SIG-M5 (cell line): ENCODE data around the gene TLK1.
"Not testable (repeated sequence)": the region's sequence is repeated elsewhere in the genome, so short reads cannot be mapped to it uniquely, and the experiment has no call there.

Source experiments
- DNase-seq: peaks from one replicate; lab custom pipeline; 2025; lab: John Stamatoyannopoulos, UW

TLK1 gene

DNA sequence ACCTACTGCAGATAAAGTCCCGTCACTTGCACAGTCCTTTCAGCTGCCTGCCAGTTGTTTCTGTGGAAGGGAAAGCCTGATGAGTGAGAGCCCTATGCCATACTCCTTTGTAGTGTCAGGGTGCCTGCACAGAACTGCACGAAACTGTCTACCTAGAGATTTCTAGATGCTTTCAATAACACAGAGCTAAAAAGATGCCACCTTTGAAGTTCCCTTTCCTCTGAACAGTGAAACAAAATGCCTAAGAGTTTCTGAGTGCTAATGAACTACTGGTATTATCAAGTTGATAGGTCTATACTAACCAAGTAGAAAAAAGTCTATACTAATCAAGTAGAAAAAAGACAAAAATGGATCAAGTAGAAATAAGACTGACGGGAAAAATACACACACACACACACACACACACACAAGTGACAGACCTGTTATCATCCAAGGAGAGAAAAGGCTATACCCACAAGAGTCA lies 79.0 kb downstream of the TLK1 start:
- no peak for DNase-seq

DNA sequence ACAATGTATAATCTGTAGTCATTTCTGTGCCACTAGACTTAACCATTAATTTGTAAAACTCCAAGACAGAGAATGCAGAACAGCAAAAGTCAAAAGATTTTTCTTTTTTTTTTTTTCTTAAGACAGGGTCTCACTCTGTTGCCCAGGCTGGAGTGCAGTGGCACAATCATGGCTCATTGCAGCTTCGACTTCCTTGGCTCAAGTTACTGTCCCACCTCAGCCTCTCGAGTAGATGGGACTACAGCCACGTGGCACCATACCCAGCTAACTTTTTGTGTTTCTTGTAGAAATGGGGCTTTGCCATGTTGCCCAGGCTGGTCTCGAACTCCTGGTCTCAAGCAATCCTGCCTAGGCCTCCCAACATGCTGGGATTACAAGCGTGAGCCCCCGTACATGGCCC lies 80.1 kb downstream of the TLK1 start:
- DNase-seq: no peak

DNA sequence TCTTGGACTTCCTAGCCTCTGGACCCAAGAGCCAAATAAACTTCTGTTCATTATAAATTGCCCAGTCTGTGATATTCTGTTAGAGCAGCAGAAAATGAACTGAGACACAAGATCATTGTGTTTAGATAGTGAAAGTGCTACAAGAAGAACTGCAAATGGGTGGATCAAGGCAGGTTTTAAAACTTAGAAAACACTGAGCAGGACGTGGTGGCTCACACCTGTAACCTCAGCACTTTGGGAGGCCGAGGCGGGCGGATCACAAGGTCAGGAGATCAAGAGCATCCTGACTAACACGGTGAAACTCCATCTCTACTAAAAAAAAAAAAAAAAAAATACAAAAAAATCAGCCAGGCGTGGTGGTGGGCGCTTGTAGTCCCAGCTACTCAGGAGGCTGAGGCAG lies 84.3 kb downstream of the TLK1 start:
- DNase-seq: not testable (repeated sequence)

DNA sequence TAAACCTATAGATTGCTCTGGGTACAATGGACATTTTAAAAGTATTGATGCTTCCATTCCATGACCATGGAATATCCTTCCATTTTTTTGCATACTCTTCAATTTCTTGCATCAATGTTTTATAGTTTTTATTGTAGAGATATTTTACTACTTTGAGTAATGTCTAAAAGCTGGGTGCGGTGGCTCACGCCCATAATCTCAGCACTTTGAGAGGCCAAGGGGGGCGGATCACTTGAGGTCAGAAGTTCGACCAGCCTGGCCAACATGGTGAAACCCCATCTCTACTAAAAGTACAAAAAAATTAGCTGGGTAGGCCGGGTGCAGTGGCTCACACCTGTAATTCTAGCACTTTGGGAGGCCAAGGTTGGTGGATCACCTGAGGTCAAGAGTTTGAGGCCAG lies 88.5 kb downstream of the TLK1 start:
- DNase-seq: no peak

DNA sequence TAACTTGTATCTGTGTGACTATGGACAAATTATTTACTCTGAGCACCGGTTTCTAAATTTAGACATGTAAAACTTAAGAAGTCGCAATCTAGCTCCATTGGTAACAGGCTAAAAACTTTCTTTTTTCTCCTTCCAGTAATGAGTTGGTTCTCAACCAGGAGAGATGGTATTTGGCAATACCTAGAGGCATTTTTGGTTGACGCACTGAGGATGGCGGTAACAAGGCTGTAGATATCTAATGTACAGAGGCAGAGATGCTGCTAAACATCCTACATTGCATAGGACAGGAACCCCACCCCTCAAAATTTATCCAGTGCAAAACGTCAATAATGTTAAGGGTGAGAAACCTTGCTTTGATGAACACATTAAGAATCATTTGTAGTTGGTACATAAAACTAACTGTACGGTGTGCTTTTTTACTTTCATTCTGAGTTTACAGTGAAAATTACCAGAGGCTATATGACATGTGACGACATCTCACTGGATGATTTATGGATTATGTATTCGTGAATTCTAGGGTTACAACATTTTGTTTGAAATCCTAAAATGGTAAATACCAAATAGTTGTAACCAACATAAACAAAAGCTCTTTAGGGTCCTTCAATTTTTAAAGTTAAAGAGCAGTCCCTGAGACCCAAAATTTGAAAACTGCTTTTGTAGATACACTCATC lies 91.3 kb downstream of the TLK1 start:
- no peak for DNase-seq

DNA sequence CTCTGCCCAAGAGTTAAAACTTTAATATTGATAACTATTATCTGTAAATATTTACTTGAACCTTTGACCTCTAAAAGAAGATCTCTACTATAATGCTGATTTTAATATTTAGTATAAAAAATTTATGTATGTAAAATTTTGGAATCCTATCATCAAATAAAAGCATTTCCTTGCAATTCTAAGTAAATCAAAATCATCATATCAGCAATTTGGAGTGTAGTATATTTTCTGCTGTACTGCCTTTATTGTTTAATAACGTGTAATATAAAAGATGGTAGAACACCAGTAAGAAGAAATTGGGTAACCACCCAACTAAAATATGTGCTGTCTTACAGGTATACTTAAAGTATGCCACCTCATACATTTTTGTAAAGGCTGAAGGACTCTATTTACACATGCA lies 94.6 kb downstream of the TLK1 start:
- DNase-seq: no peak

DNA sequence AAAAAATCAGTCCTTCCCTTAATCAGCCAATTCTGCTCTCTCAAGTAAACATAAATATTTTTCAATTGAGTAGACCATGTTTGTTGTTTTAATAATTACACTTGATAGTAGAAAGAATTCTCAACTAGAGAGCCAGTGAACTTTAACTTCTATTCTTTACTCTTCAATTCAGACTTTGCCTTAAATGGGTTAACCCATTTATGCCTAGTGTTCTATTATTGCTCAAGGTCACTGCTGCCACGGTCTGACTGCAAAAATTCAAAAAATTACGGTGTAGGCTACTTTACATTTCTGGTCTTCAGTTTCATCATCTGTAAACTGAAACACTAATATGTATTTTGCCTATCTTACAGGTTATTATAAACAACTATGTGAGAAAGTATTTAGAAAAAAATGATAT lies 103.1 kb downstream of the TLK1 start:
- DNase-seq: no peak

DNA sequence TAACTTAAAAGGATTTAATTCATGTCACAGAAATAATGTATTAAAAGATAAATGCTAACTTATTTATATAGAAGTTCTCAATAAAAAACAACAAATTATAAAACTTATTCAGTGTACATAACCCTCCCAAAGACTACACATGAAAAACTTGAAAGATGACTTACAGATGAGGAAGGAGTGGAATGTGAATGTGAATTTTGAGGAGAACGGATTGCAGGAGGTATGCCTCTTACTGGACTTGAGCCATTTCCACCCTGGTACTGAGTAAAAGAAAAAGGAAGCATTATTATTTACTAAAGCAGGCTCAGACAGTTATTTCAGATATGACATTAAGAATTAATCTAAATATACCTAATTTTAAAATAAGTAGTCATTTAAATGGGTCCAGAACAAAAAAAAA lies 104.4 kb downstream of the TLK1 start:
- no peak for DNase-seq

DNA sequence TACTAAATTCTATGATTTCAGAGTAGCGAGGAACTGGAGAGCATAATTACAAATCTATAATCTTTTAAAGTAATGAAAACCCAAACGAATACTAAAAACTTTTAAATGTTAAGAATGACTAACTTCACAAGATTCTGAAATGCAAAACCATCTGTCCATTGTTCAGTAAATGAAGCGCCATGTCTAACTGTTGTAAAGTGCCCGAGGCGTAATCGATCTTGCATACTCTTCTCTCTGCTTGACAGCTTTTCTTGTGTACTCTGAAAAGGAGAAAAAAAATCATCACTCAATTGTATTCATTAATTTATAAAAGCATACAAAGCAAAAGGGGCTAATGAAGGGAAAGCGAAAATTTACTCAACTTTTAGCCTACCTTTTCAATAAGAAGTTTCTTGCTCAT lies 111.0 kb downstream of the TLK1 start:
- DNase-seq: no peak

DNA sequence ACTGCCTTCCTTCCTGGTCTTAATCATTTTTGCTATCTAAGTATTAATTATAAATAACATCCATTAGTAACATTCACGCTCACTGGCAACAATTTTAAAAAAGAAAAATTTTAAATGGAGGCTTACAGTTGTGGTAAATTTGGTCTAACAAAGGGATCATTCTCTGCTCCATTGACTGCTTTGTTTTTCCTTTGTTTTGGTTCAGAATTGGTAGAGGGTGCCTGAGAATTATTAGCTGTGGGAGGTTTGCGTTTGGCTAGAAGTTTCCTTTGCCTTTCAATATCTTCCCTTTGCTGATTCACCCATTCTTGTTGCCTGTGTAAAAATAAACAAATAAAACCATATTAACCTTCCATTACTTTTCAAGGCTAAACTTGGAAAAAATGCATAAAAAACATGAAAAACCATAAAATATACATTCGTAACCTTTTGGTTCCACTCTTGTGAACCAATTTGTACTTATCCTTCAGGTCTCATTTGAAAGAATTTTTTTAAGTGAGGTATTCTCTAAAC lies 114.6 kb downstream of the TLK1 start:
- DNase-seq: no peak

DNA sequence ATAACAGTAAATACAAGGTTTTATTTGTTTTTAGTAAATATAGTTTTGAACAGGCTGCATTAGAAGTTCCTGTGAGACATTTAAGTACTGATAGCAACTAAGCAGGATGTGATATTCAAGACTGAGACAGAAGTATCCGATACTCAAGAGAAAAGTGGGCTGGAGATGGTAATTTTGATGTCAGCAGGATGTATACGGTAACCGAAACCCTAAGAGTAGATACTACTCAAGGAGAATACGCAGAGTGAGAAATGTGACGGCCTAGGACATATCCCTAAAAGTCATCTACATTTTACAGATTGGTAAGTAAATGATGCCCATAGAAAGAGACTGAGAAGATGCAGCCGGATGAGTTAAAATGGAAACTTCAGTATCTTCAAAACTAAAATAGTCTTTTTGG lies 116.3 kb downstream of the TLK1 start:
- DNase-seq: no peak

DNA sequence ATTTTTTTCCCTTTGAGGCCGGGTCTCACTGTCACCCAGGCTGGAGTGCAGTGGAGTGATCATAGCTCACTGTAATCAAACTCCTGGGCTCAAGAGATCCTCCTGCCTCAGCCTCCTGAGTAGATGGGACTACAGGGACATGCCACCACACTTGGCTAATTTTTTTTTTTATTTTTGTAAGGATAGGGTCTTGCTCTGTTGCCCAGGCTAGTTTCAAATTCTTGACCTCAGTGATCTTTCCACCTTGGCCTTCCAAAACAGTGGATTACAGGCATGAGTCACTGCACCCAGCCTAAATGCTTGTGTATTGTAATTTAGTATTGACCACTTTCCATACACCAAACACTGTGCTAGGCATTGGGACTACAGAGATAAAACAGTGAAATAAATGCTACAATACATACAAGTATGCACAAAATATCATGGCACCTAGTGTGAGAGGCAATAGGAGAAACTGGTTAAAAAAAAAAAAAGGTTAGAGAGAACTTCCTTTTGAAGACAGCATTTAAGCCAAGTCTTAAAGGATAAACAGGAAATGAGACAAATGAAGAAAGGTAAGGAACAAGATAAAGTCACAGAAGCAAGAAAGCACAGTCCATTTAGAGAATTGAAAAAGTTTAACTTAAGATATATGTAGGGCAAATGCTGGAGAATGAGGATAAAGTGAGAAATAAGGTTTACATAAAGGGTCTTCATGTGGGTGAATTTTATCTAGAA lies 118.3 kb downstream of the TLK1 start:
- no peak for DNase-seq

DNA sequence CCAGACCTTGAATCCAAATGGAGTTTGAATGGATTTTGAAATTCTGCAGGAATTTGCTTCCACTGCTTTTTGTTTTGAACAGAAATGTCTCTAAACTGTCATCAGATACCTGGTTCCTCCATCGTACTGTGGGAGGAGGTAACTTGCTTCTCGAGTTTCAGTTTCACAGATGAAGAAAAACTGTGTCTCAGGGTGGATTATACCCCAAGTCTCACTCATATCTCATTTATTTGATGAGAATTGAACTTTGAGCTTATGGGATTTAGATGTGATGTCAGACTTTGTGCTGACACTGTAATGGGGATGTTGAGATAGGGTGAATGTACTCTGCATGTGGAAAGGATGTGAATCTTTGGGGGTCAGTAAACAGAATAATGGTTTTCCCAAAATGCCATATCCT lies 124.2 kb downstream of the TLK1 start:
- DNase-seq: no peak

DNA sequence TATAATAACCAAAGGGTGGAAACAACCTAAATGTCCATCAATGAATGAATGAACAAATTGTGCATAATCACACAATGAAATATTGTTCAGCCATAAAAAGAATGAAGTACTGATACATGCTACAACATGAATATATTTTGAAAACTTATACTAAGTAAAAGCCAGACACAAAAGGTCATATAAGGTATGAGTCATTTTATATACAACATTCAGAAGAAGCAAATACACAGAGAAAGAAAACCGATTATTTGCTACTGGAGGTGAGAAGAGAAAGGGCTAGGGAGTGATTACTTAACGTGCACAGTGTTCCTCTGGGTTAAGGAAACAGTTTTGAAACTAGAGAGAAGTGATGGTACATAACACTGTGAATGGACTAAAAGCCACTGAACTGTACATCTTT lies 126.4 kb downstream of the TLK1 start:
- no peak for DNase-seq

DNA sequence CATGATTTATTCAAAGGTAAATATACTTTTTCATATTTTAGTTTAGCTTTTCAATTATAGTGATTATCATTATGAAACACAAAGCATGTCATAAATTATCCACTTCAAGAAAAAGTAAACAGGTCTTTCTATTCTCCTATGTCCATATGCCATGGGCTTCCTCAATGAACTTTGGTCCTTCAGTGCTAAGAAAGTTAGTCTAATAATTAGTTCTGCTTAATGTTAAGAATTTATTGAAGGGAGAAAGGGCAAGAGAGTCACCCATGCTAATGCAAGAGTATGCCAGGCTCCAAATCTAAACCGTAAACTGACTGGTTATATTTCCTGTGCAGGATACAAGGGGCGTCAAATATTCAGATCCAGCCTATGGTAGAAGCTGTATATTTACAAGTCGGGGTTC lies 135.5 kb downstream of the TLK1 start:
- no peak for DNase-seq

DNA sequence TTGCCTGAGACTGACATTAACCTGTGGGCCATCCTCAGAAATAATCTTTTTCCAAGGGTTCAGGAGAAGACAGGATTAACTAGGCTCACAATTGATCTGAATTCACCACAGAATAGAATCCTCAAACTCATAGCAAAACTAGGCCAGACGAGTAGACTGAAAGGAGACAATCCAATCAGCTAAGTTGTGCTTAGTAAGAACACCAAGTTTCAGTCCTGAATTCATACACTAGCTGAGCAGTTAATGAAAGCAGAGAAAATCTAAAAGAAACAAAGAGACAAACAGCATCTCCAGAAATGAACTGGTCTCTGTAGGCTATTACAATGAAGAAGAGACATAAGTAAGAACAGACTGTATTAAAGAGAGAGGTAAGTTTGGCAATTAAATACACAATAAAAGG lies 142.2 kb downstream of the TLK1 start:
- no peak for DNase-seq

DNA sequence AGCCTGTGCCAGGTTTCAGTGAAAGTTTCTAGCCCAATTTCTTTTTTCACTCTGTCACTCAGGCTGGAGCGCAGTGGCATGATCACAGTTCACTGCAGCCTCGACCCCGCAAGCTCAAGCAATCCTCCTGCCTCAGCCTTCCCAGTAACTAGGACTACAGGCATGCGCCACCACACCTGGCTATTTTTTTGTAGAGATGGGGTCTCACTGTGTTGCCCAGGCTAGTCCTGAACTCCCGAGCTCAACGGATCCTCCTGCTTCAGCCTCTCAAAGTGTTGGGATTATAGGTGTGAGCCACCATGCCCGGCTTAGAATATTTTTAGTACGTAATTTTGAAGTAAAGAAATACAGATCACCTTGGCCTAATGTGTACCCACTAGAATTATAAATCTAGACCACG lies 144.6 kb downstream of the TLK1 start:
- DNase-seq: no peak

DNA sequence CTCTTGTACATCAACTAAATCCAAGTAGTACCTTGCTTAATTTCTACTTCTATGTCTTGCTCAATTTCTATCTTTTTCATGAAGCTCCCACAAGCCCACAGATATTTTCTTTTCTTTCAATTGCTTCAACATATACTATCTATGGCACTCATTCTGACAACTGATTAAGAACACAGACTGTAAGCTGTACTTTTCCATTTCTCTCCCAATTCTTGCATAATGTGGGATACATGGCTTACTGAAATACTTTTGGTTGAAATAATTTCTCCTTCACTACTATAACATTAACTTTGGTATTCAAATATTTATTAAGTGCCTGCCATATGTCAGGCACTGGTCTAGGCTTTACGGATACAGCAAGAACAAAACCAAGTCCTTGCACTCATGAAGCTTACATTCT lies 146.8 kb downstream of the TLK1 start:
- DNase-seq: no peak

DNA sequence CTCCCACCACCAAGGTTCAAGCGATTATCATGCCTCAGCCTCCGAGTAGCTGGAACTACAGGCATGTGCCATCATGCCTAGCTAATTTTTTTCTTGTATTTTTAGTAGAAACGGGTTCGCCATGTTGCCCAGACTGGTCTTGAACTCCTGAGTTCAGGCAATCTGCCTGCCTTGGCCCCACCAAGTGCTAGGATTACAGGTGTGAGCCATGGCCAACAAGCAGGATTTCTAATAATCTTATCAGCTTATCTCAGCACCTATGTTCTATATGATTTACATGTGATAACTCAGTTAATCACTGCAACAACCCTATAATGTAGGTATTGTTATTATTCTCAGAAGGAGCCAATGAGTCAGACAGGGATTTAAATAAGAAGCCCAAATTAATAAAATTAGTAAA lies 151.3 kb downstream of the TLK1 start:
- no peak for DNase-seq

DNA sequence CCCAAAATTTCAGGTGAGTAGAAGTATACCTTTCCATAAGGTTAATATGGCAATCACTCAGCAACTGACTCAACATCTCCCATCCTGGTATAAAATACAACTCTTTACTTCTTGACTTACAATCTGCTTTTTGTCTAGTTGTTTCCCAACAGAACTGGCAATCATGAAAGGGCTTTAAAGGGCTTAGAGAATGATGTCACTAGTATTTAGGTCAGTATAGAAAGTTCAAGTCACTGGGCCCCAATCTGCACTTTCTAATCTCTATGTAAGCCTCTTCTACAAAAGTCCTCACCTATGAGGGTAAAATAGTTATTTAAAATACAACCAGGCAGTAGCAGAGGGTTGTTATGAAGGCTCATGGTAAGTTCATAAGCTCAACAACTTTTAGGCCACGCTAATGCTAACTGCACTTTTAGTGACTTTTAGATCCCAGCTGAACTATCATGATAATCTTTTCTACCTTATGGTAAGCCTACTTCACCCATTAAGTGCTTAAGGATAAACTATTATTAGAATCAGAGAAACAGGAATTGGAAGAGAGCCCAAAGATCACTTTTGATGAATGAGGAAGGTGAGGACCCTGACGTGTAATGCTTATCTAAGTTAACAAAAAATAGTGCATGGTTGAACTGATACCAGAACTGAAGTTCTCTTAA lies 152.0 kb downstream of the TLK1 start:
- no peak for DNase-seq

DNA sequence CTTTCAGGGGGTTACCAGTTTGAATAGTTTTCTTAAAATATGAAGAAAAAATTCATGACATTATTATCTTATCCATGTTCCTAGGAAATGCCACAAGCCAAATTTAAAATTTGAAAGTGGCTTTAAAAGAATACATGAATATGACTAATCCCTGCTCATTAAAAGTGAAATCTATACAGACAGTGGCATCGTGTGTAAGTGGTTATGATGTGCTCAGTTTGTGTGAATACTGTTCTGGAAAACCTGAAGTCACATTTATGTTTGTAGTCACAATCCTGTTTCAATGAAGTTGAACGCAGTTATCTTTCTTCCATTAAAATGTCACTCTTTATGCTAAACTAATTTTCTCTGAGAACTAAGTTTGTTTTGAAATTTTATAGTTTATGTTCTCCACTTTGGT lies 155.9 kb downstream of the TLK1 start:
- no peak for DNase-seq

DNA sequence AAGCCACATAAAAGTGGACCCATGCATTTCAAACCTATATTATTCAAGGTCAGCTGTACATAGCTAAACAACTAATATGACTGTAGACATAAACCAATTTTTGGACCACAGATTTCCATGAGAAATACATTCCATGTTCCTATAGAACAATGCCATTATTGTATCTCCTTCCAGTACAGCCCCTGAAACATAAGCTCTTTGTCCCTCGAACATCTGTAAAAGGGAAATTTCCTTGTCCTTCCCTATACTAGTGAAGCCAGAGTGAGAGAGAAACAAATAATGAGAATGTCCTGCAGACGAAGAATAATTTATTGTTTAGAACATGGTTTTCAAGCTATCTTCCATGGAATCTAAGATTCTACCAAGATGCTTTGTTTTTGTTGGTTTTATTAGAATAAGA lies 156.3 kb downstream of the TLK1 start:
- DNase-seq: no peak

DNA sequence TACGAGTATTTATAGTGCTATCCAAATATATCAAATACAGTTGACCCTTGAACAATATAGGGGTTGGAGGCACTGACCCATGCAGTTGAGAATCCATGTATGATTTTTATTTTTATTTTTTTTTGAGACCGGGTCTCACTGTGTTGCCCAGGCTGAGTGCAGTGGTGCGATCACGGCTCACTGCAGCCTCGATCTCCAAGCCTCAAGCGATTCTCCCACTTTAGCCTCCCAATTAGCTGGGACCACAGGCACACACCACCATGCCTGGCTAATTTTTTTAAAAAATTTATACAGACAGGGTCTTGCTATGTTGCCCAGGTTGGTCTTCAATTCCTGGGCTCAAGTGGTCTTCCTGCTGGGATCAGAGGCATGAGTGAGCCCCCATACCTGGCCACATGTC lies 161.0 kb downstream of the TLK1 start:
- no peak for DNase-seq
